ENCODE results near the gene GSAP. TPM values are rescaled to one million over a fixed set of nuclear protein-coding genes. Genes with fewer than 3 reads are reported as not detected.
A peak's percentile ranks its signal among the peaks of the same experiment; 100 is the strongest.

Gene GSAP
- total and polyA plus RNA-seq, 2 of the 4 experiments (the other 2 are of a cell fraction): 1.6 to 1.8 TPM

GRCh38 chr7:77327932-77328628 is 88.1 kb downstream of the GSAP start:
- peak overlapping the region; percentile 61 for H2BK120ac ChIP-seq (ENCODE audit: low read depth, low read length)
- ChIA-PET CTCF (interaction anchor here (0.7 to 1.8 kb wide), 2 partner anchors 81 to 264 kb away, joined by 3 to 6 read pairs; no protein-coding TSS in a partner anchor), POLR2A (ENCODE audit: unreplicated experiment) (interaction anchor here (0.7 kb wide), 1 partner anchor 84 kb away, joined by 10 read pairs; no protein-coding TSS in a partner anchor)
- H3K23ac ChIP-seq (ENCODE audit: low read depth, low read length): peak overlapping the region; percentile 30
- 83% methylated on average over 6 of the region's 6 CpGs; no CpG with 5 or more reads in 1 of the 2 experiments for WGBS, 2 experiments (ENCODE audit: extremely low coverage in 2 of 2, insufficient read length in 1 of 2)
- dilution Hi-C loops (cut with HindIII; ENCODE audit: low sequenced_read_pairs, unreplicated experiment): no loop called here
- H3K9ac ChIP-seq (ENCODE audit: low read depth, low read length): peak overlapping the region; percentile 39
- no peak overlapping the region for H3K4me3 ChIP-seq (ENCODE audit: insufficient read depth, low read depth, low read length)
- peak overlapping the region; percentile 84 for H3K14ac ChIP-seq (replicated peaks; ENCODE audit: low read depth, low read length)
- H3K4me2 ChIP-seq (ENCODE audit: low read depth, low read length): no peak overlapping the region
- DNase-seq (no peak), ATAC-seq (ENCODE audit: low read depth) (no peak)
- no TSS peak for BruUV-seq (replicated peaks)
- no peaks in the 10 kb centered on the region for H3K9me3 ChIP-seq (ENCODE audit: control insufficient read depth, insufficient read depth, low read length)
- peaks cover 29% of the 10 kb centered on the region for H3K4me1 ChIP-seq (ENCODE audit: control insufficient read depth, insufficient read depth, low read length)
- H2BK15ac ChIP-seq (ENCODE audit: low read depth, low read length): peak overlapping the region; percentile 85
- no peaks in the 10 kb centered on the region for H3K36me3 ChIP-seq (ENCODE audit: control insufficient read depth, insufficient read depth, low read length)
- H3K79me1 ChIP-seq (ENCODE audit: low read depth in 1 of 2, low read length in 2 of 2): 0 out of 4 replicates have a peak, but pooled peaks cover 0 to 4% of the 10 kb centered on the region in 2 experiments
- peak overlapping the region; percentile 86 for H2BK5ac ChIP-seq (ENCODE audit: low read depth, low read length, poor library complexity, severe bottlenecking)
- peak overlapping the region; percentile 52 for H2AFZ ChIP-seq (replicated peaks; ENCODE audit: low read length, poor library complexity)
- TF ChIP-seq SMC3 (IDR thresholded peaks at IDR 0.05; ENCODE audit: low read depth, low read length) (no peak), POLR2A (IDR thresholded peaks at IDR 0.05; ENCODE audit: low read depth, low read length) (no peak), ELK1 (IDR thresholded peaks at IDR 0.05; ENCODE audit: borderline replicate concordance, low read depth, low read length) (no peak), NFE2L2 (IDR thresholded peaks at IDR 0.05; ENCODE audit: low read depth, low read length) (no peak), CHD1 (IDR thresholded peaks at IDR 0.05; ENCODE audit: low read depth, low read length) (no peak), FOS (IDR thresholded peaks at IDR 0.05; ENCODE audit: low read depth, low read length) (no peak), RFX5 (IDR thresholded peaks at IDR 0.05; ENCODE audit: low read depth, low read length) (no peak), CTCF (conservative IDR thresholded peaks at IDR 0.05; ENCODE audit: low read depth, low read length) (no peak)
- H3K18ac ChIP-seq (ENCODE audit: low read depth, low read length): peak overlapping the region; percentile 77
- in situ Hi-C loops (cut with MboI; ENCODE audit: low sequenced_read_pairs): loop anchor here (5.0 kb wide), 1 partner anchor 81 kb away; no protein-coding TSS in a partner anchor
- H3K9me1 ChIP-seq (ENCODE audit: insufficient read depth, low read length): peaks cover 26% of the 10 kb centered on the region
- peak overlapping the region; percentile 81 for H2BK20ac ChIP-seq (ENCODE audit: low read depth, low read length)
- H3K27ac ChIP-seq (ENCODE audit: insufficient read depth, low read length): peak overlapping the region; percentile 29
- H2AK5ac ChIP-seq (ENCODE audit: low read depth, low read length): peak overlapping the region; percentile 69
- intact Hi-C loops (cut with micrococcal nuclease): no loop called here
- H4K91ac ChIP-seq (ENCODE audit: insufficient read depth, low read depth, low read length): peak overlapping the region; percentile 69
- no peak overlapping the region for H2AK9ac ChIP-seq (replicated peaks; ENCODE audit: low read depth, low read length, poor library complexity)
- H4K20me1 ChIP-seq (ENCODE audit: insufficient read depth, low read length): no peaks in the 10 kb centered on the region
- H3K4ac ChIP-seq (ENCODE audit: low read depth, low read length): peak overlapping the region; percentile 88
- peak overlapping the region; percentile 19; the same call in 1 of the 2 replicates for H3K56ac ChIP-seq (ENCODE audit: extremely low read depth, insufficient read depth, low read length)
- H4K8ac ChIP-seq (ENCODE audit: low read depth in 2 of 2, low read length in 2 of 2): peak overlapping the region; percentile 59 to 70
- H4K5ac ChIP-seq (ENCODE audit: low read depth, low read length): peak overlapping the region; percentile 88
- no peaks in the 10 kb centered on the region for H3K27me3 ChIP-seq (ENCODE audit: control insufficient read depth, insufficient read depth, low read length)

All from IMR-90 (cell line).